ENCODE data around the gene DLG2. TPM values are rescaled to one million over a fixed set of nuclear protein-coding genes. Genes with fewer than 3 reads are reported as not detected.
"Not testable (repeated sequence)": the region's sequence is repeated elsewhere in the genome, so short reads cannot be mapped to it uniquely, and the experiment has no call there.

The DLG2 gene
- total RNA-seq, 1 donor from 2014 or later, result 2.1 TPM

GRCh38 chr11:83422641-83423040 lies 2204.5 kb downstream of the DLG2 start:
- intact Hi-C loops (cut with micrococcal nuclease); H3K4me3 Mint-ChIP-seq; DNase-seq (ENCODE audit: low spot score); H3K4me1 Mint-ChIP-seq (ENCODE audit: low read depth); H3K36me3 Mint-ChIP-seq (ENCODE audit: low read depth); H3K27ac Mint-ChIP-seq; H3K27me3 Mint-ChIP-seq (ENCODE audit: insufficient read depth): not testable (repeated sequence)
- H3K9me3 Mint-ChIP-seq, result peaks cover 22% of the 10 kb centered on the region

DNA sequence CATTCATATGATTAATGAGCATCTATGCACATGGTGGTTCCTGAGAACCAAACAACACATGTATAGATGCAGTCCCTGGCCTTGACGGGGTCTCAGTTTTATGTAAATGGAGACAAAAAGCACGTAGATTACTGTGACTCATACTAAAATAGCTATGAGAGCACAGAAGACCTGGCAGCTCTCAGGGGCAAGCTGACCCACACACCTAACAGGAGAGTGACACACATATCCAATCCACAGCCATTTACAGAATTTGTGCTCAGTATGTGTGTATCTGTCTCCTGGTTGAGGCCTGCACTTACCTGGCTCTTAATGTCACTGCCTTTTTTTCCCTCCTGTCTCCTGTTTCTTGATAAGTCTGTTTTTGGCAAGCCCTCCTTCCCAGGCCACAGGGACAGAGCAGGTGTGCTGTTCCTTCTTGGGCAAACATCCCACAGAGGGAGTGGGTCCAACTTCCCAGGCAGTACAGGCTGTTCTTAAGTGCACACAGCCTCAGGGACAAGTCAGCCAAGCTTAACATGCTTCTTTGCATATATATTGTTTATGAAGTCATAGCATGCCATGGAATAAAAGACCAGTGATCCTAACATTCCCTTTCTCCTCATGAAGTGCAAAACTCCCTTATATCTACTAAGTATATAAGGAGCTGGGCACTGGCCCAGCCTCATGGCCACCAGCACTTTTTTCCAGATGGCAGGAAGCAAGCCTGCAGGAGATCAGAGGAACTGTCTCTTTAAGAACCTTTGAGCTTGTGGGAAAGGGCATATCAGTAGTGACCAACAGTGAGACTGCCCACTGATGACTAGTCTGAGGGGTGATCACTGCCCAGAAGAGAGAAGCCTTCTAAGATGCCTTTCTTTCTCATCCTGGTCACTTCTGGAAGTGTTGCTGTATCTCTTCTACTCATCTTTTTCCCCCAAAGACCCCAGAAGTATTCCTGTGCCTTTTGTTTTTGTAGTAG lies 2216.3 kb downstream of the DLG2 start:
- H3K4me3 Mint-ChIP-seq, result no peak overlapping the region
- H3K9me3 Mint-ChIP-seq, result no peaks in the 10 kb centered on the region
- H3K27ac Mint-ChIP-seq, result no peak overlapping the region
- H3K36me3 Mint-ChIP-seq (ENCODE audit: low read depth), result no peaks in the 10 kb centered on the region
- DNase-seq (ENCODE audit: low spot score), result no peak
- peaks cover 1% of the 10 kb centered on the region for H3K27me3 Mint-ChIP-seq (ENCODE audit: insufficient read depth)
- no peaks in the 10 kb centered on the region for H3K4me1 Mint-ChIP-seq (ENCODE audit: low read depth)
- intact Hi-C loops (cut with micrococcal nuclease), result no loop called here

DNA sequence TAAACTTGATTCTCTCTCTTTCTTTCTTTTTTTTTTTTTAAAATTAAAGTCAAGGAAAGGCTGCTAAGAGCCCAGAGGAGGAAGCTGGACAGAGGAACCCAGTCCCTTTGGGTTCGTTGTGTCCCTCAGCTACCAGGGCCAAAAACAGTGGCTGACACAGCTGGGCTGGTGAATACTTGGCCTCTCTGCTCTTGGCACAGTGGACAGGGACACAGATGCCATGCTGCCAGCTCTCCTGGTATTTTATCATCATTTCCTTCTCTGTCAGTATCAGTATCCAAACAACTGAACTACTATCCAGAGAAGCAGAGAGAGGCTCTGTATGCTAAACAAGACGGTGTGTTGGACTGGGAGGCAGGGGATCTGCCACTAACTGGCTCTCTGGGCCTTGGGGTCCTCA lies 2217.3 kb downstream of the DLG2 start:
- no peaks in the 10 kb centered on the region for H3K36me3 Mint-ChIP-seq (ENCODE audit: low read depth)
- no peak for DNase-seq (ENCODE audit: low spot score)
- peaks cover 1% of the 10 kb centered on the region for H3K27me3 Mint-ChIP-seq (ENCODE audit: insufficient read depth)
- H3K27ac Mint-ChIP-seq, result no peak overlapping the region
- intact Hi-C loops (cut with micrococcal nuclease), result no loop called here
- no peaks in the 10 kb centered on the region for H3K9me3 Mint-ChIP-seq
- H3K4me3 Mint-ChIP-seq, result no peak overlapping the region
- H3K4me1 Mint-ChIP-seq (ENCODE audit: low read depth), result no peaks in the 10 kb centered on the region

DNA sequence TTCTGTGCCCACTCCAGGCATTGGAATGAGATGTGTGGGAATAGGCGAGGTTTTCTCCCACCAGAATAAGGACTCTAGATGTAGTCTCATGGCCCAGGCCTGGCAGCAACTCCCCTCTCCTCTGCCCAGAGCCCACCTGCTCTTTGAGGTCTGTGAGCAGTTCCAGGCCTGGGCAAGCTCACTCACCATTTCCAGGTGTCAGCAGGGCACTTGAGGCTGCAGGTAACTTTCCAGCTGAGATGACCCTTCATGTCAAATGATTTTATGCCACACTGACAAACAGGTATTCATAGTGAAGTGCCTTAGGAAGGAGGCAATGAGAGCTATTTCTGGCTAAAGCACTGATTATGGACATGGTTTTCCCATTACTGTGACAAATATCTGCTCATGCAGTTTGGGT lies 2217.7 kb downstream of the DLG2 start:
- Mint-ChIP-seq H3K36me3 (ENCODE audit: low read depth) (no peaks in the 10 kb centered on the region), H3K4me1 (ENCODE audit: low read depth) (no peaks in the 10 kb centered on the region), H3K27ac (no peak overlapping the region), H3K4me3 (no peak overlapping the region), H3K9me3 (no peaks in the 10 kb centered on the region), H3K27me3 (ENCODE audit: insufficient read depth) (peaks cover 1% of the 10 kb centered on the region)
- no peak for DNase-seq (ENCODE audit: low spot score)
- intact Hi-C loops (cut with micrococcal nuclease), result no loop called here

DNA sequence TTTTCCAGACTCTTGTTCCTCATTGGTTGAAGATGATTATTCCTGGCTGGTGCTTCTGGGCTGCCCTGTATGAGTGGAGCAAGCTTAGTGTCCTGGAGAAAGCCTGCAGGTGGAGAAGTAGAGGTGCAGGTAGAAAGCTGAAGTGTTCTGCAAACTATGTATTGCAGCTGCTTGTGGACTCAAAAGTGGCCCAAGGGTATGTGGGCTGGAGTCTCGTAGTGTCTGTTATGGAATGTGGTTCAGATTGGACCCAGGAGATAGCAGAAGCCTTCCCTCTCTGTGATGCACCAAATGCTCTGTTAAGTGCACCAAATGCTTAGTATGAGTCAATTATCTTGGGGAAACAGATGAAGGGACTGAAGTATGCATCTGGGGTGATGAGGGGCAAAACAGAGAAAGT lies 2218.2 kb downstream of the DLG2 start:
- no peak overlapping the region for H3K27ac Mint-ChIP-seq
- H3K36me3 Mint-ChIP-seq (ENCODE audit: low read depth), result no peaks in the 10 kb centered on the region
- H3K4me1 Mint-ChIP-seq (ENCODE audit: low read depth), result no peaks in the 10 kb centered on the region
- intact Hi-C loops (cut with micrococcal nuclease), result no loop called here
- no peak overlapping the region for H3K4me3 Mint-ChIP-seq
- H3K9me3 Mint-ChIP-seq, result no peaks in the 10 kb centered on the region
- no peak for DNase-seq (ENCODE audit: low spot score)
- H3K27me3 Mint-ChIP-seq (ENCODE audit: insufficient read depth), result peaks cover 1% of the 10 kb centered on the region

Other genes with a start within 250 kb of the DLG2 start
- gene TMEM126B, start 1.2 kb upstream of the DLG2 start, total RNA-seq, result 52.5 and 57.2 TPM in 2 replicates
- 46.0 and 47.7 TPM in 2 replicates for gene TMEM126A, start 20.6 kb upstream of the DLG2 start, total RNA-seq
- 52.0 and 55.9 TPM in 2 replicates for gene CREBZF, start 37.8 kb upstream of the DLG2 start, total RNA-seq
- gene CCDC89, start 58.9 kb upstream of the DLG2 start, total RNA-seq, result 0.39 and 0.62 TPM in 2 replicates
- 37.1 and 38.7 TPM in 2 replicates for gene SYTL2, start 183.8 kb upstream of the DLG2 start, total RNA-seq
- not detected in 2 replicates for gene CCDC83, start 228.0 kb upstream of the DLG2 start, total RNA-seq